ENCODE measurements around the gene SCN5A. TPM values are rescaled to one million over a fixed set of nuclear protein-coding genes. Genes with fewer than 3 reads are reported as not detected.

The SCN5A gene
- total and polyA plus RNA-seq, 2 donors (not counting 1 experiment from before 2014, with no cell fraction given): 0.20 to 0.37 TPM

GRCh38 chr3:38653685-38654537 lies 4.4 kb upstream of the SCN5A start:
- Histone ChIP-seq H3K36me3 (replicated peaks in 1 of 2; ENCODE audit: control extremely low read depth in 1 of 2, control insufficient read depth in 1 of 2, extremely low read depth in 1 of 2, insufficient read depth in 2 of 2, low read length in 1 of 2) (no peaks in the 10 kb centered on the region), H3K4me1 (ENCODE audit: control insufficient read depth in 2 of 2, insufficient read depth in 2 of 2, low read length in 2 of 2) (peaks cover 8% of the 10 kb centered on the region in 2 donors), H4K20me1 (ENCODE audit: control insufficient read depth, insufficient read depth, low read length, poor library complexity, severe bottlenecking) (no peaks in the 10 kb centered on the region), H3K27ac (ENCODE audit: low read length in 2 of 2) (no peak overlapping the region), H3K4me2 (replicated peaks; ENCODE audit: low read depth, low read length, poor library complexity, severe bottlenecking) (no peak overlapping the region), H3K9me3 (ENCODE audit: control extremely low read depth in 1 of 3, control insufficient read depth in 2 of 3, insufficient read depth in 1 of 3, low read length in 2 of 3) (peaks cover 0 to 17% (median 0%) of the 10 kb centered on the region in 3 donors), H3K27me3 (replicated peaks in 1 of 4; ENCODE audit: control extremely low read depth in 1 of 4, control insufficient read depth in 3 of 4, insufficient read depth in 4 of 4, low read length in 3 of 4) (peaks cover 0 to 48% (median 13%) of the 10 kb centered on the region in 4 experiments), H3K9ac (ENCODE audit: low read length) (no peak overlapping the region), H2AFZ (ENCODE audit: insufficient read depth, low read depth, low read length, poor library complexity, severe bottlenecking) (no peak overlapping the region), H3K79me2 (ENCODE audit: control insufficient read depth, insufficient read depth, low read length) (no peaks in the 10 kb centered on the region), H3K4me3 (ENCODE audit: control extremely low read depth in 1 of 5, extremely low read depth in 1 of 5, insufficient read depth in 1 of 5, low read depth in 2 of 5, low read length in 4 of 5) (no peak overlapping the region)
- ATAC-seq (ENCODE audit: low read depth) (no peak), DNase-seq (no peak)
- 96% methylated on average over 5 of the region's 7 CpGs for WGBS (ENCODE audit: insufficient coverage)
- POLR2A ChIA-PET: no interaction called here
- H3K4me3 Mint-ChIP-seq: no peak overlapping the region
- CTCF ChIA-PET: no interaction called here
- no peak for TF ChIP-seq EZH2 (IDR thresholded peaks at IDR 0.05; ENCODE audit: borderline replicate concordance, insufficient read depth, low read depth, low read length, poor library complexity, severe bottlenecking)
- TF ChIP-seq CTCF (IDR thresholded peaks at IDR 0.05): no peak
- H3K9me3 Mint-ChIP-seq (ENCODE audit: insufficient read depth): peaks cover 3% of the 10 kb centered on the region
- intact Hi-C loops (cut with micrococcal nuclease): no loop called here
- peaks cover 40% of the 10 kb centered on the region for H3K27me3 Mint-ChIP-seq
- H3K27ac Mint-ChIP-seq: no peak overlapping the region
- peaks cover 3% of the 10 kb centered on the region for H3K4me1 Mint-ChIP-seq

GRCh38 chr3:38652934-38653333 lies 3.4 kb upstream of the SCN5A start:
- Histone ChIP-seq H3K4me3 (ENCODE audit: control extremely low read depth in 1 of 5, extremely low read depth in 1 of 5, insufficient read depth in 1 of 5, low read depth in 2 of 5, low read length in 4 of 5) (no peak overlapping the region), H3K27ac (ENCODE audit: low read length in 2 of 2) (no peak overlapping the region), H3K4me1 (ENCODE audit: control insufficient read depth in 2 of 2, insufficient read depth in 2 of 2, low read length in 2 of 2) (peaks cover 13% of the 10 kb centered on the region in 2 donors), H4K20me1 (ENCODE audit: control insufficient read depth, insufficient read depth, low read length, poor library complexity, severe bottlenecking) (no peaks in the 10 kb centered on the region), H2AFZ (ENCODE audit: insufficient read depth, low read depth, low read length, poor library complexity, severe bottlenecking) (no peak overlapping the region), H3K9me3 (ENCODE audit: control extremely low read depth in 1 of 3, control insufficient read depth in 2 of 3, insufficient read depth in 1 of 3, low read length in 2 of 3) (peaks cover 0 to 21% (median 0%) of the 10 kb centered on the region in 3 donors), H3K27me3 (replicated peaks in 1 of 4; ENCODE audit: control extremely low read depth in 1 of 4, control insufficient read depth in 3 of 4, insufficient read depth in 4 of 4, low read length in 3 of 4) (peaks cover 0 to 53% (median 19%) of the 10 kb centered on the region in 4 experiments), H3K9ac (ENCODE audit: low read length) (no peak overlapping the region), H3K79me2 (ENCODE audit: control insufficient read depth, insufficient read depth, low read length) (no peaks in the 10 kb centered on the region), H3K36me3 (replicated peaks in 1 of 2; ENCODE audit: control extremely low read depth in 1 of 2, control insufficient read depth in 1 of 2, extremely low read depth in 1 of 2, insufficient read depth in 2 of 2, low read length in 1 of 2) (no peaks in the 10 kb centered on the region), H3K4me2 (replicated peaks; ENCODE audit: low read depth, low read length, poor library complexity, severe bottlenecking) (no peak overlapping the region)
- no CpG with 5 or more reads among the region's 1 CpG for WGBS (ENCODE audit: insufficient coverage)
- H3K27me3 Mint-ChIP-seq: peaks cover 35% of the 10 kb centered on the region
- ChIA-PET CTCF (interaction anchor here (2.9 kb wide), 1 partner anchor 132 kb away, joined by 20 read pairs; no protein-coding TSS in a partner anchor), POLR2A (no interaction called here)
- H3K9me3 Mint-ChIP-seq (ENCODE audit: insufficient read depth): peaks cover 3% of the 10 kb centered on the region
- H3K27ac Mint-ChIP-seq: no peak overlapping the region
- H3K4me1 Mint-ChIP-seq: peaks cover 8% of the 10 kb centered on the region
- no peak overlapping the region for H3K4me3 Mint-ChIP-seq
- intact Hi-C loops (cut with micrococcal nuclease): no loop called here
- DNase-seq (no peak), ATAC-seq (ENCODE audit: low read depth) (no peak)
- TF ChIP-seq EZH2 (IDR thresholded peaks at IDR 0.05; ENCODE audit: borderline replicate concordance, insufficient read depth, low read depth, low read length, poor library complexity, severe bottlenecking) (no peak), CTCF (IDR thresholded peaks at IDR 0.05) (no peak)
